NT2/D1 (cell line): Measurements from ENCODE around the gene GLOD4.

Experiments
- DNase-seq: peaks from one replicate; pipeline ENCODE4 v3.0.0-alpha.2; 2011; ENCODE audit warnings: low read depth, low spot score
- H3K27me3 ChIP-seq: 2 replicates; pipeline ENCODE4 v1.6.0; 2011; ENCODE audit warnings: mild to moderate bottlenecking; ENCODE audit not compliant: insufficient read length, insufficient read depth
- H3K36me3 ChIP-seq: 2 replicates; pipeline ENCODE4 v1.6.1; 2011; ENCODE audit warnings: mild to moderate bottlenecking, low read length, mixed read lengths; ENCODE audit not compliant: insufficient read depth, insufficient read length
- H3K4me1 ChIP-seq: 2 replicates; pipeline ENCODE4 v1.5.1; 2011; ENCODE audit not compliant: insufficient read depth, insufficient read length
- H3K4me3 ChIP-seq: 2 replicates; pipeline ENCODE4 v1.5.1; 2011; ENCODE audit warnings: low read depth; ENCODE audit not compliant: insufficient read length
- H3K9ac ChIP-seq: 2 replicates; pipeline ENCODE4 v1.6.0; 2011; ENCODE audit warnings: low read depth; ENCODE audit not compliant: insufficient read length
- H3K9me3 ChIP-seq: 2 replicates; pipeline ENCODE4 v1.5.1; 2011; ENCODE audit warnings: mild to moderate bottlenecking, low read length; ENCODE audit not compliant: insufficient read depth
- SUZ12 ChIP-seq: IDR thresholded peaks from 2 replicates; pipeline ENCODE4 v1.6.1; 2011; ENCODE audit not compliant: insufficient read length, insufficient read depth; ENCODE audit errors: extremely low read depth
- YY1 ChIP-seq: IDR thresholded peaks from 2 replicates; pipeline ENCODE4 v1.6.1; 2011; ENCODE audit not compliant: insufficient read length, insufficient read depth
- ZNF274 ChIP-seq: IDR thresholded peaks from 2 replicates; pipeline ENCODE4 v1.6.1; 2011; ENCODE audit warnings: mild to moderate bottlenecking, low read depth, low read length

The GLOD4 gene

DNA sequence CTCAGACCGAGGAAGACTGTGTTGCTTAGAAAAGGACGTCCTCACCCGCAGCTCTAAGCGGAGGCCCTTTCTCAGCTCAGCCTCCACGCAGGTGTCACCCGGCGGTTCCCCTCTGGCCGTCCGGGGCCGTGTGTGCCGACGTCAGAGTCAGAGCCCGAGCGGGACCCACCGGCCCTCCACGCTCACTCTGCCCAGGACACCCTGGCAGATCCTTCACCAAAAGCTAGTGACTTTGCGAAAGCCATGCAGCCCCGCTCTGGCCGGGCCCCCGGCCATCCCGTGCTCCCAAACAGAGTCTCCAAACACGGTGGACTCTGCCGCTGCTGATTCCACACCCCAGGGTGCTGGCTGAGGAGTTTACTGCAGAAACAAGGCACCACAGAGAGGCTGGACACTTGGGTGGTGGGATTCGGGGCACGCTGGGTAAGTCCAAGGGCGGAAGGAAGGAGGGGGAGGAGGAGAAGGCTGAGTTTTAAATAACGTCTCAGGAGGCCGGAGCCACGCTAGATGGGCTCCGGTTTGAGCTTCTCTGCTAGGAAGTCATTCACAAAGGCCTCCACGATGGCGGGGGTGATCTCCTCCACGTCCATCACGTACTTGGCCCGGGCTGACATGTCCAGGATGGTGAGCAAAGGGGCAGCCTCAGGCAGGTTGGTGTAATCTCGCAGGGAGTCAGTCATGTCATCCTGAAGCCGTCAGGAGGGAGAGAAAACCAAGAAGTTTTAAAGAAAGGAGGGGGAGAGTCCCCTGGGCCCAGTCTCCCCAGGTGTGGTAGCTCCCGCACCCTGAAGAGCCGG, 18.6 kb upstream of the GLOD4 start:
- Histone ChIP-seq H3K27me3 (no peaks in the 10 kb centered on the region), H3K4me3 (no peak overlapping the region), H3K36me3 (peaks cover 68% of the 10 kb centered on the region), H3K9me3 (no peaks in the 10 kb centered on the region), H3K4me1 (peaks cover 16% of the 10 kb centered on the region), H3K9ac (no peak overlapping the region)
- no peak for DNase-seq
- TF ChIP-seq ZNF274 (no peak), YY1 (no peak), SUZ12 (no peak)

- no peaks in the 10 kb centered on the region for H3K9me3 ChIP-seq
- TF ChIP-seq YY1 (no peak), SUZ12 (no peak), ZNF274 (no peak)
- H3K4me3 ChIP-seq = no peak overlapping the region
- no peak for DNase-seq
- no peak overlapping the region for H3K9ac ChIP-seq
- peaks cover 59% of the 10 kb centered on the region for H3K36me3 ChIP-seq
- H3K27me3 ChIP-seq = no peaks in the 10 kb centered on the region
- peaks cover 12% of the 10 kb centered on the region for H3K4me1 ChIP-seq
Measured at GRCh38 chr17:799261-799660, 17.2 kb upstream of the GLOD4 start.

DNA sequence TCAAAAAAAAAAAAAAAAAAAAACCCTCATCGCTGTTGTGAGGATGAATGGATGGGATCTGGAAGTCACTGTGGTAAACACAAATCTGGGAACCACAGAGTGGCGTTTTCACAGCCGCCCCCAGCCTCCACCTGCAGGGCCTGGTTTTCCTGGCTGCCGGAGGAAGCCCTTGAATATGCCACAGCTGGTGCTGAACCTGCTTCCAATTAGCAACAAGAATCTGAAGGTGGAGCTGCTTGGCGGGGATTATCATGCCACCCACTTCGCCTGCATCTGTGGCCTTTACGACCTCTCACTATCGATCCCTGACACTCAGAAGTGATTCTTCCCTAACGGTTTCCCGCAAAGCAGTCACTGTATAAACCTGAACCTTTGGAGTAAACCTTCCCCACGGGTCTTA, 16.2 kb upstream of the GLOD4 start:
- H3K36me3 ChIP-seq = peaks cover 52% of the 10 kb centered on the region
- no peak for DNase-seq
- no peak overlapping the region for H3K9ac ChIP-seq
- H3K27me3 ChIP-seq = no peaks in the 10 kb centered on the region
- H3K4me3 ChIP-seq = no peak overlapping the region
- TF ChIP-seq SUZ12 (no peak), ZNF274 (no peak), YY1 (no peak)
- peaks cover 7% of the 10 kb centered on the region for H3K4me1 ChIP-seq
- no peaks in the 10 kb centered on the region for H3K9me3 ChIP-seq

GRCh38 chr17:797236-797840, 15.3 kb upstream of the GLOD4 start:
- DNase-seq = no peak
- TF ChIP-seq YY1 (no peak), SUZ12 (no peak)
- peaks cover 49% of the 10 kb centered on the region for H3K36me3 ChIP-seq

GRCh38 chr17:796609-797008, 14.5 kb upstream of the GLOD4 start:
- TF ChIP-seq ZNF274 (no peak), YY1 (no peak), SUZ12 (no peak)
- H3K9ac ChIP-seq = no peak overlapping the region

More at GRCh38 chr17:797236-797840, 15.3 kb upstream of the GLOD4 start:
- no peaks in the 10 kb centered on the region for H3K9me3 ChIP-seq
- no peaks in the 10 kb centered on the region for H3K27me3 ChIP-seq
- H3K4me3 ChIP-seq = no peak overlapping the region
- H3K4me1 ChIP-seq = peaks cover 3% of the 10 kb centered on the region
- H3K9ac ChIP-seq = no peak overlapping the region

GRCh38 chr17:795721-796120, 13.6 kb upstream of the GLOD4 start:
- Histone ChIP-seq H3K9ac (no peak overlapping the region), H3K4me3 (no peak overlapping the region), H3K36me3 (peaks cover 60% of the 10 kb centered on the region), H3K27me3 (no peaks in the 10 kb centered on the region), H3K9me3 (no peaks in the 10 kb centered on the region), H3K4me1 (peaks cover 3% of the 10 kb centered on the region)
- TF ChIP-seq YY1 (no peak), ZNF274 (no peak), SUZ12 (no peak)
- no peak for DNase-seq

More at GRCh38 chr17:796609-797008, 14.5 kb upstream of the GLOD4 start:
- Histone ChIP-seq H3K36me3 (peaks cover 54% of the 10 kb centered on the region), H3K4me3 (no peak overlapping the region), H3K27me3 (no peaks in the 10 kb centered on the region), H3K4me1 (peaks cover 3% of the 10 kb centered on the region), H3K9me3 (no peaks in the 10 kb centered on the region)
- no peak for DNase-seq

DNA sequence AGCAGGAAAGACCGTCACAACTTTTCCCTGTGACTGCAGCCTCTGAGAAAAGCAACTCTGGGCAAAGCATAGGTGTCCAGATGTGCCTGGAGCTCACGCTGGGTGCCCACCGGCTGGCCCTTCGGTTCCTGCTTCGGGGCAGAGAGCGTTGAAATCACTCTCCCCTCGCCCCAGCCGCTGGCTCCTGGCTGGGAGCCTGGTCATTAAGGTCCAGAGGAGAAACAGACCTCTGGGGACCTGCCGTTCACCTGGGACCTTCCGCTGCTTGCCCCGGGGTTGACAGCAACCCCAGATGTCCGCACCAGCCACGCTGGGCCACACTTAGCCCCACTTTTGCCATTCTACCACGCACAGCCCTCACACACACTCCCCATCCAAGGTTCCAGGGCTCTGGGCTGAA, 13.2 kb upstream of the GLOD4 start:
- no peak overlapping the region for H3K4me3 ChIP-seq
- no peaks in the 10 kb centered on the region for H3K27me3 ChIP-seq
- H3K9me3 ChIP-seq = no peaks in the 10 kb centered on the region
- H3K9ac ChIP-seq = no peak overlapping the region
- peaks cover 57% of the 10 kb centered on the region for H3K36me3 ChIP-seq
- no peak for TF ChIP-seq SUZ12
- no peak for TF ChIP-seq ZNF274
- no peak for TF ChIP-seq YY1
- peaks cover 4% of the 10 kb centered on the region for H3K4me1 ChIP-seq
- DNase-seq = no peak
